HG03159 (cell line): Measurements from ENCODE around the gene AK6.
"Not testable (repeated sequence)": the region's sequence is repeated elsewhere in the genome, so short reads cannot be mapped to it uniquely, and the experiment has no call there.

Experiments
- ATAC-seq: cut with Tn5 transposase; IDR thresholded peaks from one replicate; pipeline ENCODE4 v1.9.1; 2021; ENCODE audit warnings: mild to moderate bottlenecking, moderate library complexity; ENCODE audit not compliant: unreplicated experiment

The AK6 gene

DNA sequence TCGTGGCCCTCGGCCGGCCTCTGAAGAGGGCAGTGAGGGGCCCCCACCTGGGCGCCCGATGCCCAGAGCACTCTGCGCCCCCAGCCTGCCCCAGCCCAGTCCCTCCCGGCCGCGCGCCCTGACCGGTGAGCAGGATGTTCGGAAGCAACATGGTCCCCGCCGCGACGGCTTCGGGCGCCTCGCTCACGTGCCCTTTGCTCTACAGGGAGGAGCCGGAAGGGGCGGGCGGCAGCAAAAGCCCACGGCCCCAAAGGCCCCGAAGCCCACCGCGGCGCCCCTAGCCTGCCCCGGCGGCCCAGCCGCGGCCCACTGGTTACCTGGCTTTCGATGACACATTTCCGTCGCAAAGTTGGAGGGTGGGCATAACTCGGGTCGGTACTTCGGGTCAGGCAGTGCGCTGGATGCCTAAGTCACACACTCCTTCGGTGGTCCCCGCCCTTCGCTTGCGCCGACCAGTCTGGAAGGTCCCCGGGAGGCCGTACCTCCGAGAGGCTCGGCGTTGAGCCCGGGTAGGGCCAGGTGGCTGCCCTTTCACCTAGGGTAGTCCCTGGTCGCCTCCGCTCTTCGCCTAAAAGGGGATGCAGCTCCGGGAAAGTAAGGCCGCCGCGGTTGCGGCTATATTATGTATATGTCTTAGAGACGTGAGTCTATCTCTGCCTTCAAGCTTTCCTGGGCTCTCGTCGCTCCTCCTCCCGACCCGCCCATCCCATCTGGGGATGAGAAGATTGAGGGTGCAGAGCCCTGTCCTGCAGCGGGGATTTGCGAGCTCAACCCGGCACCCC, at the start of gene AK6, which contains the start of the genes RAD17 and TAF9:
Gene AK6 (minus strand): TSS at position 181 of the 782 bp plus-strand sequence. CDS start 30 bp downstream, at position 151.
Gene RAD17 (plus strand): TSS at position 479 of the 782 bp plus-strand sequence. CDS start 2,391 bp downstream, outside the sequence.
Gene TAF9 (minus strand): TSS at position 181 of the 782 bp plus-strand sequence. CDS start 3,783 bp downstream, outside the sequence.
- peak; percentile 94 for ATAC-seq

GRCh38 chr5:69418554-69418953, 49.2 kb upstream of the AK6 start:
- ATAC-seq = no peak

DNA sequence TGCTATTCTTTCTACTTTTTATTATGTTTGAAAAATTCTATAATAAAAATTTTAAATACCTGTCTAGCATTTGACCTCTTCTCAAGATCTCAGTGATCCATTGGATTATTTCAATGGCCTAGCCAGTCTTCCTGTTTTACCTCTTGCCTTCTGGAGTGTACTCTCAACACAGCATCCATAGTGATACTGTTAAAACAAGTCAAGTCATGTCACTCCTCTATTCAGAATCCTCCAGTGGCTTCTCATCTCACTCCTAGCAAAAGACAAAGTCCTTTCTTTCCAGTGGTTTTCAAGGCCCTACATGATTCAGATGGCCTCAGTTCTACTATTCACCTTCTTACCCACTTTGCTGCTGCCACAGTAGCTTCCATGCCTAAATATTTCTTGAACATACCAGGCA, 47.4 kb upstream of the AK6 start:
- ATAC-seq = no peak

- no peak for ATAC-seq
Observed at GRCh38 chr5:69416180-69416579, 46.9 kb upstream of the AK6 start.

DNA sequence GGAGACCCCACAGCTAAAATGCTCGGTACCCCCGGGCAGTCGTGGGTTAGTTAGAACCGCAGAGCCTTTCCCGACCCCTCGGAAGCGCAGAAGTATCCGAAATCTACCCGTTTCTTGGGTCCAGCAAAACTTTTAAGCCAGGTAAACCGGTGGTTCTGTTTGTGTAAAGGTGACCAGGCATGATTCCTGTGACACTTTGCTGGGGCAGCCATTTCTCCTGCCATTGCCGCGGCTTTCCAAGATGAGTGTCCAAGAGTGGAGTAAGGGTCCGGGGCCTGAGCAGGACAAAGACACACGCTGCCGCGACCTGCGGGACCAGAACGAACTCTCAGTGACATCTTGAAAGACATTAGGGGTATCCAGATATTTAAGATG, 46.3 kb upstream of the AK6 start:
- no peak for ATAC-seq

DNA sequence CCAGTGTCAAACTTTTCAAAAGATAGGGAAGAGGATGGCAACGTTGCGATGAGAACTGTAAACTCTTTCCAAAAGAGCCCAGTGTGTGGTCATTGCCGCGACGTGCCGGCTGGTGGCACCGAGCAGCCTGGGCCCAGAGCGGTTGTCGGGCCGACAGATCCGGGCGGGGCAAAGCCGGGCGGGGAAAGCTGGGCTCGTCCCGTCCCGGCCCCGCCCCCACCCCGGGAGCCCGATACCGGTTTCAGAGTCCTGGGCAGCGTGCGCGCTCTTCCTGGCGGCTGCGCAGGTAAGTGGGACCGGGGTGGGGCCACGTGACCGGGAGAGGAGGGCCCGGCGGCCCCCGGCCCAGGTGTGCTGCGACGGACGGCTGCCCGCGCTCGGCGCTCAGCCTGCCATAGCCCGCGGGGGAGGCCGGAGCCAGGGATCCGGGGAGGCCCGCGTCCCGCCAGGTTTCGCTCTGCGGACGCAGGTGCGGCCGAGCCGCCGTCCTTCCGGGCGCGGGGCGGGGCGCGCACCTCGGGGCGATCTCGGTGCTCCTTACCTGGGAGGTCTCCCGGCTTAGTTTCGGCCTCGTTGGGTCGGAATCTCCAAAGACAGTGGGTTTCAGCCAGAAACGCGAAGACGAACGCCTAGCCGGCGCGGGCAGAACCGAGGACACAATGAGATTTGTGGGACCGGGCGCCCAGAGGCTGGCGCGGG, 45.7 kb upstream of the AK6 start, which contains the start of gene MARVELD2:
Gene MARVELD2 (plus strand): TSS at position 232 of the 699 bp plus-strand sequence. CDS start 4,270 bp downstream, outside the sequence.
- no peak for ATAC-seq

GRCh38 chr5:69404659-69405330, 35.5 kb upstream of the AK6 start:
- no peak for ATAC-seq

DNA sequence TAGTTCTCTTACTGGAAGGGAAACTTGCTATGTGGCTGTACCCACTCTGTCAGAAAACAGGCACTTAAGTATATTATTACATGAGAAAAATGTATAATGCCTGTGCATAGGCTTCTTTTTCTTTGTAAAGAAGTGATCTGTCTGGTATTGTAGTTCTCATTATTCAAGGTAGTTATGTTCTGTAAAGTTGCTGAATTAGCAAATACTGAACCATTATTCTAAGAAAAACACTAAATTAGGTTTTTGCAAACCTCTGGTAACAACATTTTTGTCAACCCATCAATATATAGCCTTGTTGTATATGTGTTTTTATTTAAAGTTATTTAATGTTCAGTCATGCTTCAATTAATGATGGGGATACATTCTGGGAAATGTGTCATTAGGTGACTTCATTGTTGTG, 9.1 kb upstream of the AK6 start:
- no peak for ATAC-seq

- ATAC-seq = peak; percentile 70
Observed at GRCh38 chr5:69374911-69375446, 5.7 kb upstream of the AK6 start.

GRCh38 chr5:69372394-69372793, 3.1 kb upstream of the AK6 start:
- no peak for ATAC-seq

DNA sequence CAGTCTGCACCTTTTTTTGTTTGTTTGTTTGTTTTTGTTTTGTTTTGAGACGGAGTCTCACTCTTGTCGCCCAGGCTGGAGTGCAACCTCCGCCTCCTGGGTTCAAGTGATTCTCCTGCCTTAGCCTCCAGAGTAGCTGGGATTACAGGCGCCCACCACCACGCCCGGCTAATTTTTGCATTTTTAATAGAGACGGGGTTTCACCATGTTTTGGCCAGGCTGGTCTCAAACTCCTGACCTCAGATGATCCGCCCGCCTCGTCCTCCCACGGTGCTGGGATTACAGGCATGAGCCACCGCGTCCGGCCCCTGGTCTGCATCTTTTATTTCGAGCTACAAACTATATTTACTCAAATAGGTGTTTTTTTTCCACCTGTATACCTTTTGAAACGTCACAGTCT, 1.0 kb upstream of the AK6 start:
- ATAC-seq = not testable (repeated sequence)

DNA sequence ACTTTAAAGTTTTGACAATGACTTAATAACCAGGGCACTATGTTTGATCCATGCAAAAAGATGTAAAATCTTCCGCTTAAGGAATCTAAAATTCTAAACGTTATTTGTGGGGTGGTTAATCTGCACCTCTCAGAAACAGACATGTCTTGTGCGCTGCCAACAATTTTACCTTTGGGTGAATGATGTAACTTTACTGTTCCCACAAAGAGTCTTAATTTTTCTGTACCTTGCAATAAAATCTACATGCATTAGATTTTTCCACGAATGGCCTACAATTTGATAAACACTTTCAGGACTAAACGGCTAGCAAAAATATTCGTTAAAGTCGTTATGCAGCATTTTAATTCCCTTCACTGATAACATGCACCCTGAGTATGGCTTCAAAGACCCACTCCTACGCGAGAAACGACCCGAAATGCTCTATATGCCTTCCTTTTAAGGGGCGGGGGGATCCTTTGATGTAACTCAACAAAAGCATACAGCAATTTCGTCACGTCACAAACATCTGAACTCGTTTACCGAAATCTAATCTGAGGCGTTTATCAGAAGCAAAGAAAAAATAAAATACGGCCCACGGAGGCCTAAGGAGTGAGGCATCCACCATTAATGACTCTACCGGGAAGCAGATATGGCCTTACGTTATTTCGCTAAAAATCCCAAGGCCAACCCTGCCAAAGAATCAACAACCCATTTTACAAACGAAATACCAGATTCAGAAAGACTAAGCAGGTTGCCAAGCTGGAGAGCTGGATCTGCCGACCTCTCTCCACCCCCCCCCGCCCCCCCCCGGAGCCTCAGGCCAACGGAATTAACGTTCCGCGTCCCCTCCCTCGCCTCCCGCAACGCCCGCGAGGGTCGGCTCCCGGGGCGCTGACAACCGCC, 621 bp downstream of the AK6 start:
- peak; percentile 22 for ATAC-seq

GRCh38 chr5:69367697-69368279, 1.5 kb downstream of the AK6 start:
- no peak for ATAC-seq

DNA sequence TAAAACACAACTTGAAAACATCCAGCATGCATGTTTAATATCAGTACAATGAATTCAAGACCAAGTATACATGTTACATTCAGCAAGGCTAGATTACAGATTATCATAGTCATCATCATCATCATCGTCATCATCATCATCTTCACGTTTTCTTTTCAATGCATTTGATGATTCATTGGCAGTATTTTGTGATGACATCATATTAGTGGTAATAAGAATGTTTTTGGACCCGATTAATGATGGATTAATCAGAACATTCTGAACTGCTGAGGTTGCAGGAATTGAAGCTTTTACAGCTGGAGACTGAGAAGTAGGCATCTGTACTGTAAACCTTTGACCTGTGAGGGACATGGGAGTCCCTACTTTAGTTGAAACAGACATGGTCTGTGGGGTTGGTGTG, 4.5 kb downstream of the AK6 start:
- ATAC-seq = no peak

DNA sequence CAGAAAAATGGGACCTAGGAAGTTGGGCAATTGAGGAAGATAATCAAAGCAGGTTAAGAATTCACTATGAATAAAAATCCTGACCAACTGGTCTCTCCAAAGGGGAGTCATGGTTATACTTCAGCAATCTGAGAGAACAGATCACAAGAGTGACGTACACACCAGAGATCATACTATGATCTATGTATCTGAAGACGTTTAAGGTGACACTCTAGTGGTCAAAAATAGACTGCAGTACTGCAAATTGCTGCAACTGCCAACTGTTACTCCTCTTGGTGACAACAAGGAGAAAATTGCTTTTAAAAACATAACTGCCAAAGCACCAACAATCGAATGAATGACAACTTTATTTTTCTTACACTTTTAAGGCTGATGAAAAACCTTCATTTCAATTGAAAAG, 4.9 kb downstream of the AK6 start:
- ATAC-seq = peak; percentile 42

- no peak for ATAC-seq
Observed at GRCh38 chr5:69360442-69360841, 8.9 kb downstream of the AK6 start.

DNA sequence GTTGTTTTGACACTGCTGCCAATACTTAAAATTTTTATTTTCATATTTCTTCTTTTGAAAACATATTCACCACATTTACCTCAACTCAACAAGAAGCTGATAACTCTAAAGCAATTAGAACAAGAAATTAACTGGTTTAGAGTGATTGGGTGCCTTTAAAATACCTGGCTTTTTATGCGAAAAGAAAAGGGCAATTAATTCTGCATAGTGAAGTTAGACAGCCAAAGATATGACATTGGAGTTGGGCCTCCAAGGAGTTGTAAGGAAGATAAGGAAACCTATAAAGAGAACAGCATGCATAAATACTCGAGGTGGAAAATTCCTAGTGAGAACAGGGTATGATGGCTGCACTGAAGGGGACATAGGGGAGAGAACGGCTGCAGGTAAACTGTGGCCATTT, 9.6 kb downstream of the AK6 start:
- ATAC-seq = no peak

DNA sequence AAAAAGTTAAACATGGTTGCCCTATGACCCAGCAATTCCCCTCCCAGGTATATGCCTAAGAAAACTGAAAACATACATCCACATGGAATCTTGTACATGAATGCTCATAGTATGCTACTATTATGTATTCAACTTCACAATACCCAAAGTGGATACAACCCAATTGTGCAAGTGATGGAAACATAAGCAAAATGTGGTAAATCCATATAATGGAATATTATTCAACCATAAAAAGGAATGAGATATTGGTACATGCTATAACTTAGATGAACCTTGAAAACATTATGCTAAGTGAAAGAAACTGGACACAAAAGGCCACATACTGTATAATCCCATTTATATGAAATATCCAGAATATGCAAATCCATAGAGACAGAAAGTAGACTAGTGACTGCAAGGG, 18.7 kb downstream of the AK6 start:
- no peak for ATAC-seq

DNA sequence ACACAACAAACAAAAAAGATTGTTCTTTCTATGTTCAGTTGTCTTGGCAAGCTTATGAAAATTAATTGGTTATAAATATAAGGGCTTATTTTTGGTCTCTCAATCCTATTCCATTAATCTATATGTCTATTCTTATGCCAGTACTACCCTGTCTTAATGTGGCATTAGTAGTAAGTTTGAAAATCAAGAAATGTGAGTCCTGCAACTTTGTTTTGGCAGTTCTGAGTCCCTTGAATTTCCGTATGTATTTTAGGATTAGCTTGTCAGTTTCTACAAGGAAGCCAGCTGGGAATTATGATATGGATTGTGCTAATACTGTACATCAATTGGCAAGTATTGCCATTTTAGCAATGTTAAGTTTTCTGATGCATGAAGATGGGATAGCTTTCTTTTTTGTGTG, 26.2 kb downstream of the AK6 start:
- no peak for ATAC-seq
